ENCODE results near the gene HIGD1B.
"Not testable (repeated sequence)": the region's sequence is repeated elsewhere in the genome, so short reads cannot be mapped to it uniquely, and the experiment has no call there.

The HIGD1B gene

DNA sequence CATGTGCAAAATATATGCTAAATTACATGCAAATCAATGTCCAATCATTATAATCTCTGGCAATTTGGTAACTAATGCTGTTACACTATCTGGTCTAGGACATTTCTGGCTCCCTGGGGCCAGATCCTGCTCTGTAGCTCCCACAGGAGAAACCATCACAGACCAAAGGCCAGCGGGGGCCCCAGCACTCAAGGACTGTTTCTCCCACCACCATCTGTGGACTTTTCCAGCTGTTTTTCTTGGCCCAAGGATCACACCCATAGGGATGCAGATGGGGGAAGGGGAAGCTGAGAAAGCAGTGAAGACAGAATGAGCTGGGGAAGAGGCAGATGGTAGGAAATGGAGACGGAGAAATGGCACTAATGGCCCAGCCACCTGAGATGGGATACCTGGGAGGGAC lies at the start of gene HIGD1B:
HIGD1B (plus strand) TSS at position 298 of the 400 bp plus-strand sequence. CDS start 270 bp downstream, outside the sequence.
- DNase-seq, result peak in 2 of 10 donors; percentile 15 to 42
- intact Hi-C loops (cut with DNase I), result no loop called here

- intact Hi-C loops (cut with DNase I), result no loop called here
- DNase-seq, result no peak
Observed at GRCh38 chr17:44798356-44798755, 49.3 kb upstream of the HIGD1B start.

DNA sequence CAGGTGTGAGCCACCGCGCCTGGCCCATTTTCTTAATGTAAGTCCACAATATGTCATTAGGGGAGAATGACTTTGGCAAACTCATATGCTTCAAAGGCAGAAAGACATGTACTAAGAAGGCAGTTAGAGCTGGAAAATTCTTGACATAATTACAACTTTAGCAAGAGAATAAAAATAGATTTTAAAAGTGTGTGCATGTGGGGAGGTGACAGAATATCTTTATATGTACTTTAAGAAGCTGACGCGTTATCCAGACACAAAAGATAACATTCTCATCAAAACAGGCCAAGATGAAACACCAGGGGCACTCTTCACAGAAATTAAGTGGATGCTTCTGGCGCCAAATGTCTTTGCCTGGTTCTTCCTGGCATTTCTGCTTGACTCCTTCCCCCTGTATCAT lies 45.8 kb upstream of the HIGD1B start:
- intact Hi-C loops (cut with DNase I), result no loop called here
- no peak for DNase-seq

DNA sequence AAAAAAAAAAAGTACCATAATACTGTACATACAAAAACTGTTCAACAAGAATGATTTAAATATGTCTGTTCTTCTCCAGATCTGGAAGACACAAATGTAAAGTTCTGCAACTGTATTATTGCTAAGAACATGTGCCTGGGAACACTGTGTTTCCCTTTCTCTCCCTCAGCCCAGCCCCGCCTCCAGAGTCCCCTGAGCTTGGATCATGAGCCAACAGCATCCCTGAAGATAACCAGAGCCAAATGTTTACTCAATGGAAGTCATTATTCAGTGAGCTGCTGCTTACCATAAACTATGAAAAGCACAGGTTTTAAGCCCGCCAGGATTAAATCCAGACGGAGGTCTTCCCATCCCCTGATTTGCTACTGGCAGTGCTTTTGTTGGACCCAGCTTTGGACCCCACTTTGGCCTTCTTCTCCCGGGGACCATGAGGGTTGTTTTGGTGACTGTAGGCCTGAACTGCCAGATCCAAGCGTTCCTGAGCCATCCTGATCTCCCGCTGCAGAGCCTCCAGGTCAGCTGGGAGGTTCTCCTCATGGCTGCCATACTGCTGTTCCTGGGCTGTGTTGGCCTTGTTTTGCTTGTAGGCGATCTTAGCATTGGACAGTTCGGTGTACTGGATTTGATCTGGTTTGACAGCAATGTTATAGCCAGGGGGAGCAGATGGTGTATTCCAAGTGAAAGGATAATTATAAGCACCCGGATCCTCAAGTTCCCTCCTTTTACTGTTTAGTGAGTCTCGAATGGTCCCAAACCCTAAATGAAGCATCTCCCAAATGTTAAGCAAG lies 43.2 kb upstream of the HIGD1B start:
- intact Hi-C loops (cut with DNase I), result no loop called here
- DNase-seq, result peak in 2 of 10 donors; percentile 42 to 77

GRCh38 chr17:44807093-44807816 lies 40.4 kb upstream of the HIGD1B start:
- intact Hi-C loops (cut with DNase I), result no loop called here
- no peak for DNase-seq

DNA sequence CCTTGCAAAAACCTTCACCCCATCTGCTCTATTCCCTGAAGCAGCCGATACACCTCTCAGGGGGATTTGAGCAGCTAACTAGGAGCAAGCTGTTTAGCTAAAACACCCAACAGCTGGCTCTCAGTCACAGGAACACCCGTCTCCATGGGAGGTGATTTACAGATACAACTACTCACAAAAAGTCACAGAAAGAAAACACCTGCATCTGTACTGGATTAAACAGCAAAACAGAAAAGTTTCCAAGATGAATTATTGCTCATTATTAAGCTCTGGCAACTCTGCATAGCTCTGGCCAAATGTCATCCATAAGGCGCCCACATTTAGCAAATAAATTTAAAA lies 39.9 kb upstream of the HIGD1B start:
- no peak for DNase-seq
- intact Hi-C loops (cut with DNase I), result no loop called here

DNA sequence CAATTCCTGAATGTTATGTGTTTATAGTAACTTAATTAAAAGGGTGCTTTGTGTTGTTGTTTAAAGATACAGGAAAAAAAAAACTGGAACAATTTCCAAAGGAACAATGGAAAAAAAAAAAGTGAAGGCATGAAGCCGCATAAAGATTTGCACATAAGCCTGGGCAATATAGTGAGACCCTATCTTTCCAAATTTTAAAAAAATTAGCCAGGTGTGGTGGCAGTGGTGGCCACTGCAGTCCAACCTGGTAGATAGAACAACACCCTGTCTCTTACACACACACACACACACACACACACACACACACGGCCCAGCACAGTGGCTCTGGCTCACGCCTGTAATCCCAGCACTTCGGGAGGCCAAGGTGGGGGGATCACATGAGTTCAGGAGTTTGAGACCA lies 39.5 kb upstream of the HIGD1B start:
- intact Hi-C loops (cut with DNase I), result no loop called here
- DNase-seq, result no peak

GRCh38 chr17:44808656-44809388 lies 38.9 kb upstream of the HIGD1B start:
- DNase-seq, result peak in 1 of 10 donors; percentile 41
- intact Hi-C loops (cut with DNase I), result not testable (repeated sequence)

DNA sequence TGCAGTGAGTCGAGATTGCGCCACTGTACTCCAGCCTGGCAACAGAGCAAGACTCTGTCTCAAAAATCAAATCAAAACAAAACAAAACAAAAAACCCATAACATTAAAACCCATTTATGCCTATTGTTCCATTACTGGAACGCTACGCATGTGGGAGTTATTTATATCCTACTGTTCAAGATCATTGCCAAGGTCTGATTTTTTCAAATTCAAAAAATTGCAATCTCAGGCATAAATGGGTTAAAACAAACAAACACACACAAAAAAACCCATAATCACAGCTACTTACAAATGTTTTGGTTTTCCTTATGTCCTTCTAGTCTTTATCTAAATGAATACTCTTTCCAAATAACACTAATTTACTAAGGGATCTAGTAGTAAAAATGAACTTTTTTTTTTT lies 35.4 kb upstream of the HIGD1B start:
- no peak for DNase-seq
- intact Hi-C loops (cut with DNase I), result no loop called here

- intact Hi-C loops (cut with DNase I); DNase-seq: not testable (repeated sequence)
Observed at GRCh38 chr17:44818508-44818907, 29.2 kb upstream of the HIGD1B start.

DNA sequence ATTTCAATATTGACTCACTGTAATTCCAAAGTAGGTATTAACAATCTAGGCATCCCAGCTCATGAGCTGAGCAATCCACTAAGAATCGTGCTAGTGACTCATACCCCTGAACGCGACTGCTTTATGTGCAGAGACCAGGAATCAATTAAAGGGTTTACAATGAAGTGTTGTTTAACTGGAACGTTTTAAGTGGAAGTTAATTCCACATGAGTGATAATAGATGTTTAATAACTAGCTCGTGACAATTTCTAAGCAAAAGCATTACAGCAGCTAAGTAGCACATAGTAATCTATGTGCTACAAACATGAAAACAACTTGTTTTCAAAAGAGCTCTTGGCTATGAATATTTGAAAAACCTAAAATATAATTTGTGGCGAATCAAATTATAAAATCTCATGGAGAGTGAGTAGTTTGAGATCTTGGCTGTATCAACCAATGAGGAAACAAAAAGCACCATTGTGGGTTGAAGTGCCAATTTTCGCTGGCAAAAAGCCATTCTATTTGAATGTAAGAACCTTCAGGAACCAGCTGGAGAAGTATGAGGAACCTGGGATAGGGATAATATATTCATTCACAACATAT lies 27.0 kb upstream of the HIGD1B start:
- intact Hi-C loops (cut with DNase I), result no loop called here
- DNase-seq, result no peak

DNA sequence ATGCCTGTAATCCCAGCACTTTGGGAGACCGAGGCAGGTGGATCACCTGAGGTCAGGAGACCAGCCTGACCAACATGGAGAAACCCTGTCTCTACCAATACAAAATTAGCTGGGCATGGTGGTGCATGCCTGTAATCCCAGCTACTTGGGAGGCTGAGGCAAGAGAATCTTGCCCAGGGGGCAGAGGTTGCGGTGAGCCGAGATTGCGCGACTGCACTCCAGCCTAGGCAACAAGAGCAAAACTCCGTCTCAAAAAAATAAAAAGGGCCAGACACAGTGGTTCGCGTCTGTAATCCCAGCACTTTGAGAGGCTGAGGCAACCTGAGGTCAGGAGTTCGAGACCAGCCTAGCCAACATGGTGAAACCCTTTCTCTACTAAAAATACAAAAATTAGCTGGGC lies 22.4 kb upstream of the HIGD1B start:
- intact Hi-C loops (cut with DNase I); DNase-seq: not testable (repeated sequence)

- intact Hi-C loops (cut with DNase I), result no loop called here
- DNase-seq, result peak in 1 of 10 donors; percentile 50
Observed at GRCh38 chr17:44826123-44826790, 21.4 kb upstream of the HIGD1B start.

DNA sequence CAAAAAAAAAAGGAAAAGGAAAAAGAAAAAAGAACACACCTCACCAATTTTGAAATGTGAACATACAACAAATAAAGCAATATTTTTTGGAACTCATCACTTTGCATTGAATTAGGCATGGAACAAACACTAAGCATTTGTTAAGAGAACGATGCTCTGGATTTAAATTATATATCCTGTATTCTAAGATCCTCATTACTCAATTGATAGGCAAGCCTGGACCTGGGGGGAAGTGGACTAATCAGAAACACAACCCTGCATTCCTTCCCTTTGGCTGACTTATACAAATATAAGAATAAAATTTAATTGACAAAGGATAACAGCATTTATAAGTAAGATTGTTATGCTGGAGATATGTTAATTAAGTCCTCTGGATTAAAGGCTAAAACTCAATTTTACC lies 19.8 kb upstream of the HIGD1B start:
- intact Hi-C loops (cut with DNase I), result no loop called here
- no peak for DNase-seq

- peak in 1 of 10 donors; percentile 72 for DNase-seq
- intact Hi-C loops (cut with DNase I), result no loop called here
Observed at GRCh38 chr17:44828919-44829522, 18.7 kb upstream of the HIGD1B start.

DNA sequence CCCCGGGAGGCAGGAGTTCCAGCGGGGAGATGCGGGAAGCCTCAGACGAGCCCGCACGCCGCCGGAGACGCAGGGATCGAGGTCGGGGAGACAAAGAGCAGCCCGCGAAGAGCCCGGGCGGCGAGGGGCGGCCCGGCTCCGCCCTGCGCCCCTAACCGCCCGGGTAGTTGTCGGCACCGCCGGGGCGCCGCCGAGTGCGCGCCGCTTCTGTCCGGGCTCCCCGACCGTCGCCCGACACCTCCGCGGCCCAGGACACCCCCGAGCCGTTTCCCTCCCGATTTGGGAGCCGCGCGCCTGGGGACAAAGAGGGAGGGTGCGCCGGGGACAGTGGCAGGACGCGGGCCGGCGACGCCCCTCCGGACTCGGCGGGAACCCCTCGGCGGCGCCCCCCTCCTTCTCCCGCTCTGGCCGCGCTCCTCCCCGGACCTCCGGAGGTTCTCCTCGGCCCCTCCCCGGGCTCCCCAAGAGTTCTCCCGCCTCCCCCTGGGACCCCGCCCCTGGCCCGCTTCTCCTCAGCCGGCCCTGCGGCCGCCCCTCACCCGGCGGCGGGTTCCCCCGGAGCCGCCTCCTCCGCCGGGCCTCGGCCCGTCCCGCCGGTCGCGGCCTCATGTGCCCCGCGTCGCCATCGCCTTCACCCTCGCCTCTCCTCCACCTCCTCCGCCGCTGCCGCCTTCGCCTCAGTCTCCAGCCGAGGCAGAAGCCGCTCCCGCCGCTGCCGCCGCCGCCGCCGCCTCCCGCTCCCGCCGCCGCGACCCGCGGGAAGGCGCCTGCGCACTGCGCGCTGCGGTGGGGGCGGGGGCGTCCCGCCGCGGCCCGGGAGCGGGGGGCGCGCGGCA lies 17.9 kb upstream of the HIGD1B start, which contains the start of gene GJC1:
GJC1 (minus strand) TSS at position 765 of the 836 bp plus-strand sequence. CDS start 24,470 bp downstream, outside the sequence.
- peak in 2 of 10 donors; percentile 21 to 59 for DNase-seq

GRCh38 chr17:44830359-44831288 lies 17.1 kb upstream of the HIGD1B start:
- intact Hi-C loops (cut with DNase I), result no loop called here
- peak in 6 of 10 donors; percentile 13 to 88 (median 50) for DNase-seq

More for the DNA sequence above, 17.9 kb upstream of the HIGD1B start, which contains the start of gene GJC1:
- intact Hi-C loops (cut with DNase I), result no loop called here

- DNase-seq, result peak in 1 of 10 donors; percentile 62
- intact Hi-C loops (cut with DNase I), result no loop called here
Observed at GRCh38 chr17:44831371-44831770, 16.3 kb upstream of the HIGD1B start.

All from posterior cingulate gyrus (tissue), 11 donors.